Hair follicle dermal papilla cell (primary cell): ENCODE measurements around the gene GPR4. TPM values are rescaled to one million over a fixed set of nuclear protein-coding genes. Genes with fewer than 3 reads are reported as not detected.

Source experiments
- small RNA-seq: library from RNA; depleted of rRNA; stranded (forward); fragments of <200 nt; gene quantifications from one replicate; pipeline ENCODE3, GENCODE V24; 2012
- total RNA-seq: library from RNA; depleted of rRNA; stranded (reverse); fragments of >200 nt; gene quantifications from 2 replicates; pipeline ENCODE4 v1.2.3, GENCODE V29; 2012

The GPR4 gene
- total RNA-seq: not detected in 2 replicates

DNA sequence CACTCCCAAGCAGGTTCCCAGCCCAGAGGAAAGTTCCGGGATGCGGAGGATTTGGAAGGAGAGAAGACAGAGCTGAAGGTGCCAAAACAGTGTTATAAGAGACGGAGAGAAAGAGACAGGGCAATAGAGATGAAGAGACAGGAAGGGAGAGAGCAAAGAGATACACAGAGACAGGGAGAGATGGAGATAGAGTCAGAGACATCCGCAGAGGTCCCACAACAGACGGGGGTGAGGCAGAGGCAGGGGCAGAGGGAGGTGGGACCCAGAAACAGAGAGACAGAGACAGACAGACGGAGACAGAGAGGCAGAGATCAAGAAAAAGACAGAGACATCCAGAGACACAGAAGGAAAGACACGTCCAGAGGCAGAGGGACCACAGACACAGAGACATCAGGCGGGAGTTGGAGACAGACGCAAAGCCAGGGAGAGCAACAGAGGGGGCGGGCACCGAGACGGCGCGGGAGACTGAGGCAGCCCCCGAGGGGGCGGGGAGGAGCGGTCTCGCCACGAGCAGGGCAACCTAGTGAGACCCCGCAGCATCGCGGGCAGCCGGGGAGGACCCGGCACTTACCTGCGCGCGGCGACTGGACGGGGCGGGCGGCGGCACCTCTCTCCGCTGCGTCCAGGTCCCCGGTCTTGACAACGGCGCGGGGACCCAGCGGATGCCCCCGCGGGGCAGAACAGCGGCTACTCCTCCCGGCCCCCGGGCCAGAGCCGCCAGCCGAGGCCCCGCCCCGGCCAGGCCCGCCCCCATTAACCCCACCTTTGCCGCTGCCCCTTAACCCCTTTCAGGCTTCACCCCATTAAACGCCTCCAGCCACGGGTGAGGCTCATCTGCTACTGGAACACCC is at the start of gene GPR4:
Gene GPR4, minus strand, starts transcription at position 689 of the 851 bp plus-strand sequence. CDS start 10,346 bp downstream, outside the sequence.

DNA sequence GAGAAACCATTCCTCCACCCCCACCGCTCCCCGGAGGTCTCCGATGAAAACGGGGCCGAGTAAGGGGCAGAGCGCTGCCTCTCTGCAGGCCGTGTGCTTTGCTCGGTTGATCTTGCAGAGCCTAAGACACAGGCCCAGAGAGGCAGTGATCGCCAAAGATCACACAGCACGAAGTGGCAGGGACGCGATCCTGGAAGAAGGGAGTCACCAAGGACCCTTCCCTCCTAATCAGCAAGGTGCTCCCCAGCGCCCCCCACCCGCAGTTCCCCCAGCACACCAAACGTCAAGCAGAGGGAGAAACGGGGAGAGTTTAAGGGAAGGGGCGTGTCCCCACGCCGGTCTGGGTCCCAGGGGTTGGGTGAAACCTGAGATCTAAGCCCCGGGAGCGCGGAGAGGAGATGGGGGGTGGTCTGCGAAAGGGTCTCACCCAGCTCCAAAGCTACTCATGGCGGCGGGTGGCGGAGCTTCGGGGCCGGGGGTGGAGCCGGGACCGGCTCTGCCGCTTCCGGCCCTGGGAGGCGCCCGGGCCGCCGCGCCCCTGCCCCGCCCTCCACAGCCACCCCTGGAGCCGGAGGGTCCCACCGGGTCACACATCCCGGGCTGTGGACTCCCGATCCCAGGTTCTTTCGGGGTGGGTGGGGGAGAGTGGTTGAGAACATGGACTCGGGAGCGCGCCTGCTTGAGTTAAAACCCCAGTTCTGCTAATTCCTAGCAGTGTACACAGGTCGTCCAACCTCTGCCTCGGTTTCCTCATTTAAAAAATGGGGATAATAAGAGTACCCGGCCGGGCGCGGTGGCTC is 37.1 kb upstream of the GPR4 start, which contains the start of gene EML2:
Gene EML2, minus strand, starts transcription at position 468 of the 800 bp plus-strand sequence. Its CDS starts 21 bp downstream, at position 447.

DNA sequence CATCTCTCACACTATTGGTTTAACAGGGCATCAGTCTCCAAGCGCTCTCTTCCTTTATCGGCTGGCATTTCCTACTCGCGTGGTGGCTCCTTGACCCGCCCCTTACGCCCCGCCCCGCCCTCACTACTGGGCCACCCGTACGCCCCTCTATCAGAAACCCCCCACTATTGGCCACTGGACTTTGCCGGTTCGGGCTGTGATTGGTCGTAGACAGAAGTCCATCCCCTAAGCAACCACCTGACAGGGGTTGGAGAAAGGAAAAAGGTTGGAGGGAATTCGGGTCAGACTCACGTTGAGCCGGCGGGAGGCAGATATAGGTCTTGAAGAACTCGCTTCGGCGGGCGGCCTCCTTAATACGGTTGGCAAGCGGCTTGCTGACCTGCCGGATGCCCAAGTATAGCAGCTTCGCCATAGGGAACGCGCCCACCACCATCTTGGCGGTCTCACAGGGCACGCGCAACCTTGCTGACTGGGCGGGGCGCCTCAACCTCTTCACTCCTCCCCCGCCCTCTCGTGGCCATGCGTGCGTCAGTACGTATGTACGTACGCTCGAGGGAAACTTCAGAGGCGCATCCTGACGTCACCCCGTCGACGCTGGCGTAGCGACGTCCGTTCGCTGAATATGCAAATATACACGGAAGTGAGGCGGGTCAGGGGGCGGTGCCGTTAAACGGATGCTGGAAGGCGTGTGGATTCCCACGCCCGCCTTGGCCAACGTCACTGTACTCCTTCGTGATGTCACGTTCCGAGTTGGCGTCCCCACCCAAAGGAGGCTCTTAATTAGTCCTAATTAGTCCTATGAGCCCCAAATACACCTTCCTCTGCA is 17.5 kb downstream of the GPR4 start, which contains the start of gene OPA3:
Gene OPA3, minus strand, starts transcription at position 471 of the 826 bp plus-strand sequence. Its CDS starts 38 bp downstream, at position 433.

Small RNAs within 50 kb of the gene (small RNA-seq; reads per million reads assigned to genes)
- not detected for gene RN7SL836P

Other genes starting within 250 kb of the GPR4 start
- 56.0 and 56.3 TPM in 2 replicates for gene ERCC2, start 231.6 kb downstream of the GPR4 start, total RNA-seq
- gene PPP1R13L, start 197.1 kb downstream of the GPR4 start, total RNA-seq: 9.2 and 22.0 TPM in 2 replicates
- 5.8 and 7.8 TPM in 2 replicates for gene POLR1G, start 195.6 kb downstream of the GPR4 start, total RNA-seq
- 94.6 and 95.7 TPM in 2 replicates for gene ERCC1, start 178.3 kb downstream of the GPR4 start, total RNA-seq
- gene FOSB, start 134.2 kb downstream of the GPR4 start, total RNA-seq: 1.3 and 2.9 TPM in 2 replicates
- 11.0 and 16.0 TPM in 2 replicates for gene RTN2, start 105.2 kb downstream of the GPR4 start, total RNA-seq
- 0.61 and 1.8 TPM in 2 replicates for gene PPM1N, start 103.8 kb downstream of the GPR4 start, total RNA-seq
- gene VASP, start 94.7 kb downstream of the GPR4 start, total RNA-seq: 116 and 135 TPM in 2 replicates
- gene OPA3, start 17.4 kb downstream of the GPR4 start, total RNA-seq: 12.0 and 16.3 TPM in 2 replicates
- 25.2 and 27.0 TPM in 2 replicates for gene EML2, start 37.2 kb upstream of the GPR4 start, total RNA-seq
- 0.49 TPM in 1 of 2 replicates, not detected in the other for gene GIPR, start 66.0 kb upstream of the GPR4 start, total RNA-seq
- gene SNRPD2, start 89.7 kb upstream of the GPR4 start, total RNA-seq: 116 and 182 TPM in 2 replicates
- gene QPCTL, start 90.5 kb upstream of the GPR4 start, total RNA-seq: 21.7 and 23.0 TPM in 2 replicates
- gene FBXO46, start 128.7 kb upstream of the GPR4 start, total RNA-seq: 8.8 and 9.7 TPM in 2 replicates
- not detected in 2 replicates for gene MEIOSIN, start 131.2 kb upstream of the GPR4 start, total RNA-seq
- gene SIX5, start 167.0 kb upstream of the GPR4 start, total RNA-seq: 15.3 and 17.2 TPM in 2 replicates
- gene DMPK, start 180.3 kb upstream of the GPR4 start, total RNA-seq: 115 and 129 TPM in 2 replicates
- gene DMWD, start 190.6 kb upstream of the GPR4 start, total RNA-seq: 67.4 and 90.9 TPM in 2 replicates
- 0.16 and 0.24 TPM in 2 replicates for gene RSPH6A, start 213.1 kb upstream of the GPR4 start, total RNA-seq